Measurements from ENCODE around the gene CGNL1.

The CGNL1 gene

GRCh38 chr15:57518779-57519405, 142.6 kb downstream of the CGNL1 start:
- no peak for DNase-seq

GRCh38 chr15:57519806-57520205, 143.5 kb downstream of the CGNL1 start:
- no peak for DNase-seq

- no peak for DNase-seq
Measured at GRCh38 chr15:57521503-57521902, 145.2 kb downstream of the CGNL1 start.

- DNase-seq, result no peak
Measured at GRCh38 chr15:57522148-57522547, 145.8 kb downstream of the CGNL1 start.

GRCh38 chr15:57525581-57525980, 149.3 kb downstream of the CGNL1 start:
- no peak for DNase-seq

- DNase-seq, result no peak
Measured at GRCh38 chr15:57526076-57526475, 149.8 kb downstream of the CGNL1 start.

GRCh38 chr15:57526615-57527014, 150.3 kb downstream of the CGNL1 start:
- no peak for DNase-seq

- peak in 14 of 51 donors; percentile 7 to 77 (median 28) for DNase-seq
Measured at GRCh38 chr15:57527382-57528091, 151.2 kb downstream of the CGNL1 start.

GRCh38 chr15:57528940-57529565, 152.7 kb downstream of the CGNL1 start:
- DNase-seq, result no peak

- no peak for DNase-seq
Measured at GRCh38 chr15:57529748-57530147, 153.4 kb downstream of the CGNL1 start.

- no peak for DNase-seq
Measured at GRCh38 chr15:57532731-57533447, 156.6 kb downstream of the CGNL1 start.

- no peak for DNase-seq
Measured at GRCh38 chr15:57533448-57533799, 157.1 kb downstream of the CGNL1 start.

- DNase-seq, result no peak
Measured at GRCh38 chr15:57534281-57534680, 158.0 kb downstream of the CGNL1 start.

GRCh38 chr15:57537072-57537471, 160.8 kb downstream of the CGNL1 start:
- DNase-seq, result peak in 28 of 51 donors; percentile 6 to 81 (median 44)

- no peak for DNase-seq
Measured at GRCh38 chr15:57537488-57538264, 161.4 kb downstream of the CGNL1 start.

- DNase-seq, result no peak
Measured at GRCh38 chr15:57538265-57538529, 161.9 kb downstream of the CGNL1 start.

GRCh38 chr15:57538821-57539220, 162.5 kb downstream of the CGNL1 start:
- DNase-seq, result no peak

- no peak for DNase-seq
Measured at GRCh38 chr15:57540211-57540610, 163.9 kb downstream of the CGNL1 start.

GRCh38 chr15:57540736-57541135, 164.4 kb downstream of the CGNL1 start:
- DNase-seq, result no peak

GRCh38 chr15:57541271-57541670, 165.0 kb downstream of the CGNL1 start:
- no peak for DNase-seq

GRCh38 chr15:57541805-57542504, 165.7 kb downstream of the CGNL1 start:
- peak in 33 of 51 donors; percentile 1 to 68 (median 37) for DNase-seq
